ENCODE results near the gene ENHO. TPM values are rescaled to one million over a fixed set of nuclear protein-coding genes. Genes with fewer than 3 reads are reported as not detected.

ENHO gene
- total and polyA plus RNA-seq, 12 donors: 0.32 to 1.2 (median 0.46) TPM; not detected in 4

GRCh38 chr9:34562135-34562745 is 39.5 kb upstream of the ENHO start:
- Histone ChIP-seq H3K4me3 (no peak overlapping the region), H3K9me3 (peaks cover 0 to 4% (median 0%) of the 10 kb centered on the region in 11 donors), H3K4me1 (peaks cover 7 to 28% (median 25%) of the 10 kb centered on the region in 9 donors), H3K27me3 (peaks cover 0 to 24% (median 9%) of the 10 kb centered on the region in 7 donors), H3K36me3 (no peaks in the 10 kb centered on the region), H3K27ac (no peak overlapping the region)
- DNase-seq (no peak), ATAC-seq (no peak)
- intact Hi-C loops (cut with DNase I): no loop called here
- WGBS, 2 donors: 92 to 93% methylated on average over 7 of the region's 7 CpGs
- TF ChIP-seq CTCF (IDR thresholded peaks at IDR 0.05): peak in 7 of 9 donors; percentile 9 to 51 (median 26)

GRCh38 chr9:34560599-34561214 is 37.9 kb upstream of the ENHO start:
- H3K9me3 ChIP-seq: peaks cover 0 to 4% (median 0%) of the 10 kb centered on the region in 11 donors
- intact Hi-C loops (cut with DNase I): no loop called here
- peaks cover 0 to 24% (median 0%) of the 10 kb centered on the region in 7 donors for H3K27me3 ChIP-seq
- peak in 2 of 8 donors; percentile 3 to 24 for ATAC-seq
- H3K27ac ChIP-seq: peak overlapping the region in 1 of 10 donors; percentile 36
- peak in 1 of 2 donors; percentile 36 for DNase-seq
- no peaks in the 10 kb centered on the region for H3K36me3 ChIP-seq
- 65 to 71% methylated on average over 21 of the region's 21 CpGs for WGBS, 2 donors
- no peak for TF ChIP-seq CTCF (IDR thresholded peaks at IDR 0.05)
- H3K4me1 ChIP-seq: peaks cover 7 to 28% (median 25%) of the 10 kb centered on the region in 9 donors
- no peak overlapping the region for H3K4me3 ChIP-seq

GRCh38 chr9:34559624-34560455 is 37.0 kb upstream of the ENHO start:
- H3K9me3 ChIP-seq: peaks cover 0 to 4% (median 0%) of the 10 kb centered on the region in 11 donors
- WGBS, 2 donors: 7 to 12% methylated on average over 19 to 21 of the region's 21 CpGs
- ATAC-seq: peak; percentile 58 to 78 (median 74)
- peak overlapping the region in 4 of 10 donors; percentile 21 to 44 (median 32) for H3K27ac ChIP-seq
- DNase-seq: peak; percentile 37 to 61
- intact Hi-C loops (cut with DNase I): no loop called here
- H3K27me3 ChIP-seq: peaks cover 0 to 24% (median 0%) of the 10 kb centered on the region in 7 donors
- TF ChIP-seq CTCF (IDR thresholded peaks at IDR 0.05): no peak
- H3K36me3 ChIP-seq: no peaks in the 10 kb centered on the region
- H3K4me3 ChIP-seq: peak overlapping the region in 6 of 10 donors; percentile 9 to 26 (median 22)
- peaks cover 7 to 28% (median 25%) of the 10 kb centered on the region in 9 donors for H3K4me1 ChIP-seq
